ENCODE results near the gene SCG3.

The SCG3 gene

GRCh38 chr15:51706926-51707608 lies 25.8 kb downstream of the SCG3 start:
- Histone ChIP-seq H3K9ac (ENCODE audit: low read length in 5 of 5) (no peak overlapping the region), H3K9me3 (ENCODE audit: control insufficient read depth in 5 of 5, low read length in 5 of 5) (no peaks in the 10 kb centered on the region), H3K27me3 (ENCODE audit: control insufficient read depth in 5 of 5, insufficient read depth in 4 of 5, low read length in 5 of 5) (peaks cover 0 to 3% (median 0%) of the 10 kb centered on the region in 5 donors), H3K27ac (ENCODE audit: low read depth, low read length) (no peak overlapping the region), H3K36me3 (ENCODE audit: control insufficient read depth in 5 of 5, insufficient read depth in 5 of 5, low read length in 5 of 5) (no peaks in the 10 kb centered on the region), H3K4me1 (ENCODE audit: control insufficient read depth in 5 of 5, insufficient read depth in 5 of 5, low read length in 5 of 5) (no peaks in the 10 kb centered on the region), H3K4me3 (ENCODE audit: low read depth in 1 of 5, low read length in 5 of 5) (no peak overlapping the region)

GRCh38 chr15:51708013-51708412 lies 26.7 kb downstream of the SCG3 start:
- no peaks in the 10 kb centered on the region for H3K4me1 ChIP-seq (ENCODE audit: control insufficient read depth in 5 of 5, insufficient read depth in 5 of 5, low read length in 5 of 5)
- H3K36me3 ChIP-seq (ENCODE audit: control insufficient read depth in 5 of 5, insufficient read depth in 5 of 5, low read length in 5 of 5): no peaks in the 10 kb centered on the region
- no peaks in the 10 kb centered on the region for H3K9me3 ChIP-seq (ENCODE audit: control insufficient read depth in 5 of 5, low read length in 5 of 5)
- H3K9ac ChIP-seq (ENCODE audit: low read length in 5 of 5): no peak overlapping the region
- H3K4me3 ChIP-seq (ENCODE audit: low read depth in 1 of 5, low read length in 5 of 5): peak overlapping the region in 1 of 5 donors; percentile 16
- no peak overlapping the region for H3K27ac ChIP-seq (ENCODE audit: low read depth, low read length)
- H3K27me3 ChIP-seq (ENCODE audit: control insufficient read depth in 5 of 5, insufficient read depth in 4 of 5, low read length in 5 of 5): peaks cover 0 to 3% (median 0%) of the 10 kb centered on the region in 5 donors

- no peak overlapping the region for H3K9ac ChIP-seq (ENCODE audit: low read length in 5 of 5)
- no peak overlapping the region for H3K4me3 ChIP-seq (ENCODE audit: low read depth in 1 of 5, low read length in 5 of 5)
- no peak overlapping the region for H3K27ac ChIP-seq (ENCODE audit: low read depth, low read length)
- H3K27me3 ChIP-seq (ENCODE audit: control insufficient read depth in 5 of 5, insufficient read depth in 4 of 5, low read length in 5 of 5): peaks cover 0 to 3% (median 0%) of the 10 kb centered on the region in 5 donors
- no peaks in the 10 kb centered on the region for H3K4me1 ChIP-seq (ENCODE audit: control insufficient read depth in 5 of 5, insufficient read depth in 5 of 5, low read length in 5 of 5)
- no peaks in the 10 kb centered on the region for H3K9me3 ChIP-seq (ENCODE audit: control insufficient read depth in 5 of 5, low read length in 5 of 5)
- H3K36me3 ChIP-seq (ENCODE audit: control insufficient read depth in 5 of 5, insufficient read depth in 5 of 5, low read length in 5 of 5): no peaks in the 10 kb centered on the region
Observed at GRCh38 chr15:51709031-51709430, 27.7 kb downstream of the SCG3 start.

GRCh38 chr15:51714162-51714561 lies 32.9 kb downstream of the SCG3 start:
- Histone ChIP-seq H3K9ac (ENCODE audit: low read length in 5 of 5) (no peak overlapping the region), H3K4me3 (ENCODE audit: low read depth in 1 of 5, low read length in 5 of 5) (no peak overlapping the region), H3K4me1 (ENCODE audit: control insufficient read depth in 5 of 5, insufficient read depth in 5 of 5, low read length in 5 of 5) (no peaks in the 10 kb centered on the region), H3K9me3 (ENCODE audit: control insufficient read depth in 5 of 5, low read length in 5 of 5) (no peaks in the 10 kb centered on the region), H3K27ac (ENCODE audit: low read depth, low read length) (no peak overlapping the region), H3K36me3 (ENCODE audit: control insufficient read depth in 5 of 5, insufficient read depth in 5 of 5, low read length in 5 of 5) (no peaks in the 10 kb centered on the region), H3K27me3 (ENCODE audit: control insufficient read depth in 5 of 5, insufficient read depth in 4 of 5, low read length in 5 of 5) (no peaks in the 10 kb centered on the region)

- Histone ChIP-seq H3K9me3 (ENCODE audit: control insufficient read depth in 5 of 5, low read length in 5 of 5) (no peaks in the 10 kb centered on the region), H3K27me3 (ENCODE audit: control insufficient read depth in 5 of 5, insufficient read depth in 4 of 5, low read length in 5 of 5) (no peaks in the 10 kb centered on the region), H3K4me3 (ENCODE audit: low read depth in 1 of 5, low read length in 5 of 5) (no peak overlapping the region), H3K36me3 (ENCODE audit: control insufficient read depth in 5 of 5, insufficient read depth in 5 of 5, low read length in 5 of 5) (no peaks in the 10 kb centered on the region), H3K4me1 (ENCODE audit: control insufficient read depth in 5 of 5, insufficient read depth in 5 of 5, low read length in 5 of 5) (no peaks in the 10 kb centered on the region), H3K9ac (ENCODE audit: low read length in 5 of 5) (no peak overlapping the region), H3K27ac (ENCODE audit: low read depth, low read length) (no peak overlapping the region)
Observed at GRCh38 chr15:51714911-51715310, 33.6 kb downstream of the SCG3 start.

- Histone ChIP-seq H3K4me3 (ENCODE audit: low read depth in 1 of 5, low read length in 5 of 5) (no peak overlapping the region), H3K27ac (ENCODE audit: low read depth, low read length) (no peak overlapping the region), H3K4me1 (ENCODE audit: control insufficient read depth in 5 of 5, insufficient read depth in 5 of 5, low read length in 5 of 5) (peaks cover 0 to 12% (median 0%) of the 10 kb centered on the region in 5 donors), H3K36me3 (ENCODE audit: control insufficient read depth in 5 of 5, insufficient read depth in 5 of 5, low read length in 5 of 5) (peaks cover 0 to 6% (median 0%) of the 10 kb centered on the region in 5 donors), H3K27me3 (ENCODE audit: control insufficient read depth in 5 of 5, insufficient read depth in 4 of 5, low read length in 5 of 5) (no peaks in the 10 kb centered on the region), H3K9me3 (ENCODE audit: control insufficient read depth in 5 of 5, low read length in 5 of 5) (no peaks in the 10 kb centered on the region), H3K9ac (ENCODE audit: low read length in 5 of 5) (no peak overlapping the region)
Observed at GRCh38 chr15:51718219-51718618, 36.9 kb downstream of the SCG3 start.

- Histone ChIP-seq H3K27me3 (ENCODE audit: control insufficient read depth in 5 of 5, insufficient read depth in 4 of 5, low read length in 5 of 5) (no peaks in the 10 kb centered on the region), H3K9me3 (ENCODE audit: control insufficient read depth in 5 of 5, low read length in 5 of 5) (no peaks in the 10 kb centered on the region), H3K4me1 (ENCODE audit: control insufficient read depth in 5 of 5, insufficient read depth in 5 of 5, low read length in 5 of 5) (peaks cover 0 to 12% (median 0%) of the 10 kb centered on the region in 5 donors), H3K4me3 (ENCODE audit: low read depth in 1 of 5, low read length in 5 of 5) (no peak overlapping the region), H3K9ac (ENCODE audit: low read length in 5 of 5) (no peak overlapping the region), H3K27ac (ENCODE audit: low read depth, low read length) (no peak overlapping the region), H3K36me3 (ENCODE audit: control insufficient read depth in 5 of 5, insufficient read depth in 5 of 5, low read length in 5 of 5) (peaks cover 0 to 11% (median 0%) of the 10 kb centered on the region in 5 donors)
Observed at GRCh38 chr15:51718746-51719145, 37.4 kb downstream of the SCG3 start.

- H3K9me3 ChIP-seq (ENCODE audit: control insufficient read depth in 5 of 5, low read length in 5 of 5): no peaks in the 10 kb centered on the region
- H3K36me3 ChIP-seq (ENCODE audit: control insufficient read depth in 5 of 5, insufficient read depth in 5 of 5, low read length in 5 of 5): peaks cover 0 to 14% (median 0%) of the 10 kb centered on the region in 5 donors
- H3K4me1 ChIP-seq (ENCODE audit: control insufficient read depth in 5 of 5, insufficient read depth in 5 of 5, low read length in 5 of 5): peaks cover 0 to 21% (median 0%) of the 10 kb centered on the region in 5 donors
- H3K9ac ChIP-seq (ENCODE audit: low read length in 5 of 5): no peak overlapping the region
- H3K27me3 ChIP-seq (ENCODE audit: control insufficient read depth in 5 of 5, insufficient read depth in 4 of 5, low read length in 5 of 5): no peaks in the 10 kb centered on the region
- H3K27ac ChIP-seq (ENCODE audit: low read depth, low read length): no peak overlapping the region
- no peak overlapping the region for H3K4me3 ChIP-seq (ENCODE audit: low read depth in 1 of 5, low read length in 5 of 5)
Observed at GRCh38 chr15:51720201-51720995, 39.1 kb downstream of the SCG3 start.

- Histone ChIP-seq H3K9me3 (ENCODE audit: control insufficient read depth in 5 of 5, low read length in 5 of 5) (no peaks in the 10 kb centered on the region), H3K9ac (ENCODE audit: low read length in 5 of 5) (no peak overlapping the region), H3K27me3 (ENCODE audit: control insufficient read depth in 5 of 5, insufficient read depth in 4 of 5, low read length in 5 of 5) (no peaks in the 10 kb centered on the region), H3K4me3 (ENCODE audit: low read depth in 1 of 5, low read length in 5 of 5) (no peak overlapping the region), H3K4me1 (ENCODE audit: control insufficient read depth in 5 of 5, insufficient read depth in 5 of 5, low read length in 5 of 5) (peaks cover 0 to 22% (median 3%) of the 10 kb centered on the region in 5 donors), H3K27ac (ENCODE audit: low read depth, low read length) (no peak overlapping the region), H3K36me3 (ENCODE audit: control insufficient read depth in 5 of 5, insufficient read depth in 5 of 5, low read length in 5 of 5) (peaks cover 0 to 14% (median 0%) of the 10 kb centered on the region in 5 donors)
Observed at GRCh38 chr15:51721199-51721960, 40.1 kb downstream of the SCG3 start.

Data from subcutaneous abdominal adipose tissue (tissue), 5 donors.